ENCODE results near the gene CASKIN1.

CASKIN1 gene

DNA sequence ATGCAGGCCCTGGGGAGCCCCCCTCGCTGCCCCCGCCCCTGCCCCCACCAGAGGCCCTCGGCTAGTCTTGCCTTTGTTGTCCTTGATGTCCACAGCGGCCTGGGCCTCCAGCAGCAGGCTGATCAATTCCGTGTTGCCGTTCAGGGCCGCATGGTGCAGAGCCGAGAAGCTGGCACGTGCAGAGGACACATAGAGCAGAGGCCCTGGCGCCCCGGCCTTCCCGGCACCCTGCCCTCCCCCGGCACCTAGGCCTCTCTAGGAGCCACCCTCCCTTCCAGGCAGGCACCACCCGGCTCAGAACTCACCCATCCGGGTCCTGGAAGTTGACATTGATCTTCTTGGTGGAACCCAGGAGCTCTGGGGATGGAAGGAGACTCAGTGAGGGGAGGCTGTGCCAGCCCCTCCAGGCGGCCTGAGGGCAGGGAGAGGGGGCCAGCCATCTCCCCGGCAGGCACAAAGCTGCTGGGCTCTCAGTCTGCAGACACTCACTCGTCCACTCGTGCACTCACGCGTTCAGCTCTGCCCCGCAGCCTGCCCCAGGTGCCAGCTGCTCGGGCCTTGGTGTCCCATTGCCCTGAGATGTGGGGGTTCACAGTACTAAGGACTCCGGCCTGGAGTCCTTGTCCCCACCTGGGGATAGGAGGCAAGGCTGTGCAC lies 6.3 kb downstream of the CASKIN1 start:
- DNase-seq (ENCODE audit: low read depth in 1 of 2, low spot score in 1 of 2) = no peak
- H3K27ac ChIP-seq (replicated peaks) = no peak overlapping the region
- peaks cover 14% of the 10 kb centered on the region for H3K27me3 ChIP-seq (ENCODE audit: insufficient read depth, poor library complexity, severe bottlenecking)
- no peak overlapping the region for H3K4me3 ChIP-seq (replicated peaks; ENCODE audit: insufficient read depth, low read length)
- TF ChIP-seq POLR2AphosphoS5 (IDR thresholded peaks at IDR 0.05; ENCODE audit: low read depth) (no peak), SPI1 (IDR thresholded peaks at IDR 0.05; ENCODE audit: borderline replicate concordance, low read depth) (no peak), REST (IDR thresholded peaks at IDR 0.05; ENCODE audit: insufficient replicate concordance, low read depth) (no peak), CTCF (IDR thresholded peaks at IDR 0.05; ENCODE audit: insufficient read depth, low read length) (no peak), GABPA (IDR thresholded peaks at IDR 0.05; ENCODE audit: low read depth) (no peak)

DNA sequence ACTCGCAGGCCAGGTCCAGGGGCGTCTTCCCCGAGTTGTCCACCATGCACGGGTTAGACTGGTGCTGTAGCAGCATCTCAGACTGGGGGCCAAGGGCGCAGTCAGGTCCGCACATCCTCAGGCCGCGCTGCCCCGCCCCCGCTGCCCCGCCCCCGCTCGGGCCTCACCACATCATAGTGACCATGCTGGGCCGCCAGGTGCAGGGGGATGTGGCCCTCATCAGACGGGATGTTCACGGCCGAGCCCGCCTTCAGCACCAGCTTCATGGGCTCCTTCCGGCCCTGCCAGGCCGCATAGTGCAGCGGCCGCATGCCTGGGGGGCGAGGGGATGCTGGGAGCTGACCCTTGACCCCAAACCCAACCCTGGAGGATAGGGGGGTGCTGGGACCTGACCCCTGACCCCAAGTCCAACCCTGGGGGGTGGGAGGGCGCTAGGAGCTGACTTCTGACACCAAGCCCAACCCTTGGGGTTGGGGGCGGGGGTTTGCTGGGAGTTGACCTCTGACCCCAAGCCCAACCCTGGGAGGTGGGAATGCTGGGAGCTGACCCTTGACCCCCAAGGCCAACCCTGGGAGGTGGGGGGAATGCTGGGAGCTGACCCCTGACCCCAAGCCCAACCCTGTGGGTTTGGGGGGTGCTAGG lies 7.0 kb downstream of the CASKIN1 start:
- no peak overlapping the region for H3K4me3 ChIP-seq (replicated peaks; ENCODE audit: insufficient read depth, low read length)
- no peak overlapping the region for H3K27ac ChIP-seq (replicated peaks)
- H3K27me3 ChIP-seq (ENCODE audit: insufficient read depth, poor library complexity, severe bottlenecking) = peaks cover 8% of the 10 kb centered on the region
- no peak for TF ChIP-seq REST (IDR thresholded peaks at IDR 0.05; ENCODE audit: insufficient replicate concordance, low read depth)
- no peak for TF ChIP-seq CTCF (IDR thresholded peaks at IDR 0.05; ENCODE audit: insufficient read depth, low read length)
- TF ChIP-seq SPI1 (IDR thresholded peaks at IDR 0.05; ENCODE audit: borderline replicate concordance, low read depth) = no peak
- no peak for TF ChIP-seq POLR2AphosphoS5 (IDR thresholded peaks at IDR 0.05; ENCODE audit: low read depth)
- no peak for TF ChIP-seq GABPA (IDR thresholded peaks at IDR 0.05; ENCODE audit: low read depth)
- no peak for DNase-seq (ENCODE audit: low read depth in 1 of 2, low spot score in 1 of 2)

GRCh38 chr16:2188395-2188794 lies 8.0 kb downstream of the CASKIN1 start:
- TF ChIP-seq REST (IDR thresholded peaks at IDR 0.05; ENCODE audit: insufficient replicate concordance, low read depth) (no peak), CTCF (IDR thresholded peaks at IDR 0.05; ENCODE audit: insufficient read depth, low read length) (no peak), POLR2AphosphoS5 (IDR thresholded peaks at IDR 0.05; ENCODE audit: low read depth) (no peak), GABPA (IDR thresholded peaks at IDR 0.05; ENCODE audit: low read depth) (no peak), SPI1 (IDR thresholded peaks at IDR 0.05; ENCODE audit: borderline replicate concordance, low read depth) (no peak)
- no peak overlapping the region for H3K4me3 ChIP-seq (replicated peaks; ENCODE audit: insufficient read depth, low read length)
- peaks cover 3% of the 10 kb centered on the region for H3K27me3 ChIP-seq (ENCODE audit: insufficient read depth, poor library complexity, severe bottlenecking)
- H3K27ac ChIP-seq (replicated peaks) = no peak overlapping the region
- no peak for DNase-seq (ENCODE audit: low read depth in 1 of 2, low spot score in 1 of 2)
